ENCODE data around the gene ABCB11. TPM values are rescaled to one million over a fixed set of nuclear protein-coding genes. Genes with fewer than 3 reads are reported as not detected.
A peak's percentile ranks its signal among the peaks of the same experiment; 100 is the strongest.

The ABCB11 gene
- total and polyA plus RNA-seq, 11 donors = 0.05 to 0.10 (median 0.09) TPM; not detected in 6

DNA sequence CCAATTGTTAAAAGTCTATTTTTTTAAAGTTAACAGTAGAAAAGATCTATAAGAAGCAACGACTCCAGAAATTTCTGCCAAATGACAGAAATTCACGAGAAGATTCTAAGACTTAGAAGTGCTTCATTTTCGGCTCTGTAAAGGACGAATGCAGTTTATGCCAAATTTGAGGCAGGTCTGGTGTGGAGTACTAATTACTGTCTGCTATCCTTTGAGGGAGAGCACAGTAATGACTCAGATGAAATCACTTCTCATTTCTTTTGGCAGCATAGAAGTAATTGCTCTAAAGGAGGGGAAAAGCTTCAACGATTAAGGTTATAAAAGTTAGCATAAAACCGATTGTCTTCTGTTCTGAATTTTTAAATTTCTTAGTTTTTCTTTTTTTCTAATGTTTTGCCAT is 118.7 kb downstream of the ABCB11 start:
- TF ChIP-seq, protein P1, sequence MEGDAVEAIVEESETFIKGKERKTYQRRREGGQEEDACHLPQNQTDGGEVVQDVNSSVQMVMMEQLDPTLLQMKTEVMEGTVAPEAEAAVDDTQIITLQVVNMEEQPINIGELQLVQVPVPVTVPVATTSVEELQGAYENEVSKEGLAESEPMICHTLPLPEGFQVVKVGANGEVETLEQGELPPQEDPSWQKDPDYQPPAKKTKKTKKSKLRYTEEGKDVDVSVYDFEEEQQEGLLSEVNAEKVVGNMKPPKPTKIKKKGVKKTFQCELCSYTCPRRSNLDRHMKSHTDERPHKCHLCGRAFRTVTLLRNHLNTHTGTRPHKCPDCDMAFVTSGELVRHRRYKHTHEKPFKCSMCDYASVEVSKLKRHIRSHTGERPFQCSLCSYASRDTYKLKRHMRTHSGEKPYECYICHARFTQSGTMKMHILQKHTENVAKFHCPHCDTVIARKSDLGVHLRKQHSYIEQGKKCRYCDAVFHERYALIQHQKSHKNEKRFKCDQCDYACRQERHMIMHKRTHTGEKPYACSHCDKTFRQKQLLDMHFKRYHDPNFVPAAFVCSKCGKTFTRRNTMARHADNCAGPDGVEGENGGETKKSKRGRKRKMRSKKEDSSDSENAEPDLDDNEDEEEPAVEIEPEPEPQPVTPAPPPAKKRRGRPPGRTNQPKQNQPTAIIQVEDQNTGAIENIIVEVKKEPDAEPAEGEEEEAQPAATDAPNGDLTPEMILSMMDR (IDR thresholded peaks at IDR 0.05) = no peak
- no peak for TF ChIP-seq POLR2A (IDR thresholded peaks at IDR 0.05)
- Histone ChIP-seq H3K9me3 (peaks cover 0 to 5% (median 0%) of the 10 kb centered on the region in 12 donors), H3K4me1 (peaks cover 0 to 7% (median 0%) of the 10 kb centered on the region in 12 donors), H3K27me3 (peaks cover 0 to 6% (median 0%) of the 10 kb centered on the region in 9 donors), H3K36me3 (no peaks in the 10 kb centered on the region), H3K27ac (no peak overlapping the region), H3K4me3 (peak overlapping the region in 6 of 12 donors; percentile 1 to 32 (median 18))
- 65 to 73% (median 68%) methylated on average over 6 of the region's 6 CpGs for WGBS, 4 donors
- no peak for ATAC-seq
- intact Hi-C loops (cut with DNase I) = loop anchor here in 1 of 10 donors (2.0 kb wide), 1 partner anchor 142 kb away; no protein-coding TSS in a partner anchor
- DNase-seq = no peak

DNA sequence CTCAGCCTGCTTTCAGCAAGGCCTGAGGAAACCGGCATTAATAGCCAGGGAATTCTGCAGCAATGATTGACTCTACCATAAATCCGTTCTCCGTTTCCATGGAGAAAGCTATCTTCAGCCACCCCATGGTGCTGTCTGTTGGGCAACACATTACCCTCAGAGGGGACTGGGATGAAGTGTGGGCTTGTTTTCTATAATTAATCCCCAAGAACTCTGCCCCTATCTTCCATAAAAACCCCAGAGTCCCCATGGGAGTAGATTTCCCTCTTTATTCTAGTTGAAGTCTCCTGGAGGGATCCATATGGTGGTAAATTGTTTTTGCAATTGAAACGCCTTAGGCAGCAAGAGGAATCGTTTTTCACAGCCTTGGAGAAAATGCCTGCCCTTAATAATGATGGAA is 120.8 kb downstream of the ABCB11 start:
- ATAC-seq (no peak), DNase-seq (no peak)
- WGBS, 4 donors = 70 to 77% (median 74%) methylated on average over 5 of the region's 5 CpGs
- H3K9me3 ChIP-seq = no peaks in the 10 kb centered on the region
- intact Hi-C loops (cut with DNase I) = no loop called here
- no peak overlapping the region for H3K27ac ChIP-seq
- H3K36me3 ChIP-seq = no peaks in the 10 kb centered on the region
- TF ChIP-seq, protein P1 (IDR thresholded peaks at IDR 0.05) = no peak
- TF ChIP-seq POLR2A (IDR thresholded peaks at IDR 0.05) = no peak
- H3K4me1 ChIP-seq = peaks cover 0 to 7% (median 0%) of the 10 kb centered on the region in 12 donors
- H3K4me3 ChIP-seq = no peak overlapping the region
- H3K27me3 ChIP-seq = peaks cover 0 to 6% (median 0%) of the 10 kb centered on the region in 9 donors

DNA sequence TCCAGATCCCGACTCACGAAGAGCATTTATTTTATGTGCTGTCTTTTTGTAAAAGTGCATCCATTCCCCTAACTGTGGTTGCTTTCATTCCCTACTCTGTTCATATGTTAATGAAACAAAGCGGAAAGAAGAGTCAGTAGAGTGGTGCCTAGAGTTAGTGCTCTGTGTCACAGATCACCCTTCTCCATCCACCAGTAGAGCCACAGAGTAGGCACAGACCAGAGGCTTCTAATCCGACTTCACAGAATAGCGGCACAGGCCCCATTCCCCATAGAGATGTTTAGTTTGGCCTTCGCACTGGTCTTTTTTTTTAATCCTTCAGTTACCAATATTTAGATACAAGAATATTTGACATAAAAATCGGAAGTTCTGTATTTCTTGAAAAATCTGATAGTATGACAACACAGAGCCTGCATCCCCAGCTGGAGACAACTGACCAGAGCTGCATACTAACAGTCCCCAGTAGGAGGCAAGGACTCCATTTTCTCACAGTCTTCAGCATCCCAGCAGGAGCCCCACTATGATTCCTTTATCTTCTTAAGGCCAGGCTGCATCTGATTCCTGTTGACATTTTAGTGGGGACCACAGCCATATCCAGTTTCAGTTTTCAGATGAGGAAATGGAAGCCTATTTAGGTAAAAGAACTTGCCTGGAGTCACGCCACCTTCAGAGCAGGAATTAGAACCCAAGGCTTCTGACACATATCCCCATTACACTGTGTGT is 123.0 kb downstream of the ABCB11 start:
- intact Hi-C loops (cut with DNase I) = no loop called here
- DNase-seq (no peak), ATAC-seq (no peak)
- TF ChIP-seq POLR2A (IDR thresholded peaks at IDR 0.05) = no peak
- TF ChIP-seq, protein P1 (IDR thresholded peaks at IDR 0.05) = no peak
- no peak overlapping the region for H3K4me3 ChIP-seq
- H3K27ac ChIP-seq = no peak overlapping the region
- no peaks in the 10 kb centered on the region for H3K9me3 ChIP-seq
- H3K4me1 ChIP-seq = peaks cover 0 to 7% (median 0%) of the 10 kb centered on the region in 12 donors
- H3K36me3 ChIP-seq = no peaks in the 10 kb centered on the region
- WGBS, 4 donors = 90 to 92% (median 91%) methylated on average over 8 of the region's 8 CpGs
- H3K27me3 ChIP-seq = peaks cover 0 to 6% (median 0%) of the 10 kb centered on the region in 9 donors

DNA sequence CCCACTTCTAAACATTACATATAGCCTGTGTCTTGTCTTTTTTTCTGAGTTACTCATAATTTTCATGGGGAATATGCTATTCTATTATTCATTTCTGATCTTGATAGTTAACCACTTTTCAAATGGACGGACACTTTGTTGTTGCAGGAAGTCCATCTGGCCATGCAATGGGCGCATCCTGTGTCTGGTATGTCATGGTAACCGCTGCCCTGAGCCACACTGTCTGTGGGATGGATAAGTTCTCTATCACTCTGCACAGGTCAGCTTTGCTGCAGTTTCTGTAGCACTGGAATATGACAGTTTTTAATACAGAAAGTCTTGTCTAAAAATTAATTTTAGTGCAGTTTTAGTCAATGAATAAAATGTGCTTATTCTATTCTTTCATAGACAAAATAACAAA is 126.8 kb downstream of the ABCB11 start:
- ATAC-seq = no peak
- 87 to 92% (median 90%) methylated on average over 3 of the region's 3 CpGs for WGBS, 4 donors
- Histone ChIP-seq H3K27me3 (peaks cover 0 to 5% (median 0%) of the 10 kb centered on the region in 9 donors), H3K9me3 (no peaks in the 10 kb centered on the region), H3K27ac (no peak overlapping the region), H3K4me3 (no peak overlapping the region), H3K4me1 (no peaks in the 10 kb centered on the region), H3K36me3 (no peaks in the 10 kb centered on the region)
- DNase-seq = no peak
- intact Hi-C loops (cut with DNase I) = no loop called here
- TF ChIP-seq, protein P1 (IDR thresholded peaks at IDR 0.05) = no peak
- no peak for TF ChIP-seq POLR2A (IDR thresholded peaks at IDR 0.05)
